GM08714 (cell line): ENCODE data around the gene PPP1CC.

ENCODE experiments used
- H3K4me3 ChIP-seq: fragments of 200-500 bp; sonication (Bioruptor generic); 2 replicates; pipeline ENCODE4 v1.5.1; 2014; ENCODE audit warnings: mild to moderate bottlenecking, low read length, inconsistent platforms
- ZNF274 ChIP-seq: IDR thresholded peaks from 2 replicates; pipeline ENCODE4 v1.6.1; 2012; ENCODE audit warnings: mild to moderate bottlenecking, low read depth, low read length

The PPP1CC gene

DNA sequence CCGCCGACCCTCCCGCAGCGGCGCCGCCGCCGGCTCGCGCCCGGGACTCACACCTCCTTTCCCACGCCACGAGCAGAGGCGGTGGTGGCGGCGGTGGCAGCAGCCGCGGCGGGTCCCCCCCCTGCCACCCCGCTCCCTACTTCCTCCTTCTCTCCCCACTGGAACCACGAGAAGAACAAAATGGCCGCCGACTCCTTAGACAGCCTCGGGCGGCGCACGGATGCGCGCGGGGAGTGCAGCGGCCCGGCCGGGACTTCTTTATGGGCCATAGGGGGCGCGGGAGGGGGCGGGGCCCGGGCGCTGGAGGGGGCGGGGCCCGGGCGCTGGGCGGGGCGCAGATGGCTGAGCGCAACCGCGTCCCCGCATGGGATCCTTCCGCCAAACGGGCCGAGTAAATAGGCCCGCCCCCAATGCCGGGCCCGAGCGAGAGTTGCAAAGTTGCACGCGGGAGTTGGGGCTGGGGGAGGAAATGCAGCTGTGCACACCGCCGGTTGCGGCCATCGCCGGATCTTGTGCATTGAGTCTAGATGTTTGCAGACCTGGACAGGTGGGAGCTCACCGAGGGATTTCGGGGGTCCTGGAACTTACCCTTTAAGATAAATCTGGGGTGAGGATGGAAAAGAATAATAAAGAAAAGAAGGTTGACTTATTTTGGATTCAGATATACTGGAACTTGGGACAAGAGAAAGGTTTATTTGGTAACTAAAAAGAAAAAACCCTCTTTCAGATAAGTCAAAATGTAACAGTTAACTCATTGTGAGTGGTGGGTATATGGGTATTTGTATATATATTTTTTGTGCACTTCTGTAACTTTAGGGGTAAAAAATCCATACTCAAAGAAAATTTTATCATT lies at the start of gene PPP1CC:
PPP1CC (minus strand) TSS at position 174 of the 853 bp plus-strand sequence. CDS start 184 bp downstream, outside the sequence.
- TF ChIP-seq ZNF274, result no peak
- H3K4me3 ChIP-seq, result peak within 1 kb of the TSS; percentile 93

DNA sequence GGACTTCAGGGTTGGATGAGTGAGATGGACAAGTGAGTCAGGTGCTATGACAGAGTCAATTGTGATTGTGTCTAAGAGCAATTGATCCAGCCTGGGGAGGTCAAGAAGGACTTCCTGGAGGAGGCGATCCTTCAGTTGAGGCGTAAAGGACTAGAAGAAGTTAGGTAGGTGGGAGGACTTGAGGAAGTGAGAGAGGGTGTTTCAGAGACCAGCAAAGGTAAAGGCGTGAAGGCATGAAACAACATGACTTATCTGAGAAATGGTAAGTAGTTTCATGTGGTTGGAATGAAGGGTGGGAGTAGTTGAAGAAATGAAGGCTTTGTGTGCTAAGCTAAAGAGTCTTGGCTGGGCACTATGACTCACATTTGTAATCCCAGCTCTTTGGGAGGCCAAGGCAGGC lies 48.9 kb upstream of the PPP1CC start:
- H3K4me3 ChIP-seq, result no peak overlapping the region
- TF ChIP-seq ZNF274, result no peak

DNA sequence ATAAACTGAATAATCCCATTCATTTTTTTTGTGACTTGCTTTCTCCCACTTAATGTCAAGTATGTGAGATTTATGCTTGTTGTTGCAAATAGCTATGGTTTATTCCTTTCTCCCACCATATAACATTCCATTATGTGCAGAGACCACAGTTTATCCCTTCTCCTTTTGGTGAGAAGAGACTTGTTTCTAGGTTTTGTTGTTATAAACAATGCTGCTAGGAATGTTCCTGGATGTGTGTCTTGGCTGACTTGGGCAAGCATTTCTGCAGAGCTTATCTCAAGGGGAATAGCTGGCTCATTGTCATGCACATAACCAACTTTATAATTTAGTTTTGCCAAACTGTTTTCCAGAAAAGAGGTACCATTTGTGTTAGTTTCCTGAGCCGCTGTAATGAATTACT lies 47.6 kb upstream of the PPP1CC start:
- H3K4me3 ChIP-seq, result no peak overlapping the region
- no peak for TF ChIP-seq ZNF274

DNA sequence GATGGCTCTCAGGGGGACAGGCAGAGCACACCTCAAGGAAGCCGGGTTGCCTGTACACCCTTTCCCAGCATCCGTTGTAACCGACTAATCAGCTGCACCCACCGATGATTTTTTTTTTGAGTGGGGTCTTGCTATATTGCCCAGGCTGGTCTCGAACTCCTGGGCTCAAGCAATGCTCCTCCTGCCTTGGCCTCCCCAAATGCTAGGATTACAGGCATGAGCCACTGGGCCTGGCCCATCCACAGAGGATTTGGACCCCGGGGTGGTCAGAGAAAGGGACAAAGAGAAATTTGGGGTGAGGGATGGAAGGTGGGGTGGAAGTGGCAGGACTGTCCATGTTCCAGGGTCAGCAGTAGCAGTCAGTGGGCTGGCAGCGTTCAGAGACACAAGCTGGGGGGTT lies 43.3 kb upstream of the PPP1CC start:
- TF ChIP-seq ZNF274, result no peak
- no peak overlapping the region for H3K4me3 ChIP-seq

DNA sequence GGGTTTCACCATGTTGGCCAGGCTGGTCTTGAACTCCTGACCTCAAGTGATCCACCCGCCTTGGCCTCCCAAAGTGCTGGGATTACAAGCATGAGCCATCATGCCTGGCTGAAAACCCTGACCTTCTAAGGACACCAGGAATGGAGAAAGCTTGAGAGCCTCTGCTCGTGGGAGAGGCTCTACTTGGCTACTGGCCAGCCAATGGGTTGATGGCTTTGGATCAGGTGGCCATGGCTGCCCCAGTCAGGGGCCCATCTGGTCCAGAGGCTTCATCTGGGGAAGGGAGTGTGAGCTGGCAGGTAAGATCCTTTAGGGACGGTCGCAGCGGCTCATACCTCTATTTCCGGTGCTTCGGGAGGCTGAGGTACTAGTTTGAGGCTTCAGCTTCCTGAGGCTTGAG lies 42.5 kb upstream of the PPP1CC start:
- H3K4me3 ChIP-seq, result no peak overlapping the region
- TF ChIP-seq ZNF274, result no peak

DNA sequence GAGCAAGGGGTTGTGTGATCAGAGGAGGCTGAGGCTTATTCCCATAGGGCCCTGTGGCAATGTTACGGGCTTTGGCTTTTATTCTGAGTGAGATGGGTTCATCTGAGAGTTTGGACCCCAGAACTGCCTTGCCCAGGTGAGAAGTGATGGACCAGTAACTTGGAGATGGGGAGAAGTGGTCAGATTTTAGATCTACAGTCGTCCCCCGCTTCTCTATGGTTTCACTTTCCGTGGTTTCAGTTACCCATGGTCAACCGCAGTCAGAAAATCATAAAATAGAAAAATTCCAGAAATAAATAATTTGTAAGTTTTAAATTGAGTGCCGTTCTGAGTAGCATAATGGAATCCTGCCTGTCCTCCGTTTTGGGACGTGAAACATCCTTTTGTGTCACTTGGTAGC lies 40.2 kb upstream of the PPP1CC start:
- H3K4me3 ChIP-seq, result no peak overlapping the region
- TF ChIP-seq ZNF274, result no peak

DNA sequence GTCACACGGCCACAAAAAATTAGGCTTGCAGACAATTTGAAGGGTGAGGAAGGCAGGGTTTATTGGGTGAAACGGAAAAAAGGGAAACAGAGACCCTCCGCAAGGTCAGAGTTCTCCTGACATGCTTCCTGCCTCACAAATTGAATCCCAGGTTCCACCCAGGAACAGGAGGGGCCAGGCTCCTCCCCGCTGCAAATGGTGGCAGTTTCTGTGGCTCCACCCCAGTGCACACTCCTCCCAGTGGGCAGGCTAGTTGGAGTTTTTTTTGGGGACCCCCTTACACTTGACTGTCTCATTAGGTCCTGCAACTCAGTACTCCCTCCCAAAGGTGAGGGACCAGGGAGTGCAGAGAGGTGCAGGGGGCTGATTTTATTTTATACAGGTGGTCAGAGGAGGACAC lies 39.4 kb upstream of the PPP1CC start:
- no peak overlapping the region for H3K4me3 ChIP-seq
- no peak for TF ChIP-seq ZNF274

DNA sequence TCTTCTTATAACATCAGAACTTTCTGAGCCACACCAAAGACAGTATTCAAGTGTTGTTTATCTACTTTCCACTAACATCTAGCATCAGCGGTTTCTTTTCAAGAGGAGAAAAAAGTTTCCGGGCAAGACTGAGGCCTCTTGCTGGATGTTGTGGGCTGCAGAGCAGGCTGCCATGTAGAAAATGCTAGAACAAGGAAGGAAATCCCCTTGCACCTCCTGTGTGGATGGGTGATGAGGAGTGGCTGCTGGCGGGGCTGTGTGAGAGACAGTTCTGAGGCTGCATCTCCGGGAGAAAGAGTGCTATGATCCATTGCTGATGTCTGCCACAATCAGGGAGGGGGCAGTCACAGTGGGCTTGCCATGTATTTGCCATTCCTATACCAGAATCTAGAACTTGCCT lies 37.8 kb upstream of the PPP1CC start:
- no peak for TF ChIP-seq ZNF274

DNA sequence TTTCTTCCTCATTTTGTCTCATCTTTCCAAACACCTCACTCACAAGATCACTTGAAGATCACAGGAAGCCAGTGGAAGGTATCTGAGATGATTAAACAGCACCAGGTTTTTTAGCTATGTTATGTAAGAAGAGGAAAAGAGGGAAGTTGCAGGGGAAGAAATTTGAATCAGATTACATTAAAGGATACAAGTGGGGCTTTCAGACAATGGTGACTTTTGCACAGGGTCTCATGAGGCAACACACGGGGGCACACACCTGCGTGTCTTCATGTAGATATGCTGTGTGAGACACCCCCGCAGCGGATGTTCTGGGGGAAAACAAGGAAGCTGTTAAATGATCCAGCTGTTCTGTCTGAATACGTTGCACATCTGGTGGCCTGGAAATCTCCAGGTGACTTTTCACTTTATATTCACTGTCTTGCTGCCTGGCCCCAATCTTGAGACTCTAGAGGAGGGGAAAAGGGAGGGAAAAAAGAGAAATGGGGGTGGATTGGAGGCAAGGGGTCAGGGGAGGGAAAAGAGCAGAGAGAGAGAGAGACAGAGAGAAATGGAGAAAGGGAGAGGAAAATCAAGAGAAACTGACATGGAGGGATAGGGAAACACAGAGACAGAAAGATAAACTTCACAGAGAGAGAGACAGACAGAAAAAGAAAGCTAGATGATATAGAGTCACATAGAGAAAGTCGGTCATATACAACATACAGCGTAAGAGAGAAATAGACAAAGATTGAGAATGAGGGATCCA lies 36.3 kb upstream of the PPP1CC start:
- no peak overlapping the region for H3K4me3 ChIP-seq
- no peak for TF ChIP-seq ZNF274

More for the DNA sequence above, 37.8 kb upstream of the PPP1CC start:
- no peak overlapping the region for H3K4me3 ChIP-seq

DNA sequence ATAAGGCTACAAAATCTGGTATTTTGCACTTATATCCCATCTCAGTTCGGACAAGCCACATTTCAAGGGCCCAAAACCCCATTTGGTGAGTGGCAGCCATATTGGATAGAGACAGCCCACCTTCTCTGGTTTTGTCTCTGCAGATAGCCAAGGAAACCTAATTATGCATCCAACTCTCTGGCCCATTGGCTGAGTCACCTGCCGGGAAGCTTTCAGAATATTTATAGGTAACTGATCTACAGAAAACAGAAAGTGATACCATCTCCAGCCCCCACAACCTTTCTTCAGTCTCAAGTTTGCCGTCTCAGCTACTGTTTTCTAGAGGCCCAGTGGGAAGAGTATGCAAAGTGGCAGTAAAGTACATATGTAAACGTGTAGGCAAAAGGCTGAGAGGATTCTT lies 33.7 kb upstream of the PPP1CC start:
- no peak for TF ChIP-seq ZNF274
- no peak overlapping the region for H3K4me3 ChIP-seq

DNA sequence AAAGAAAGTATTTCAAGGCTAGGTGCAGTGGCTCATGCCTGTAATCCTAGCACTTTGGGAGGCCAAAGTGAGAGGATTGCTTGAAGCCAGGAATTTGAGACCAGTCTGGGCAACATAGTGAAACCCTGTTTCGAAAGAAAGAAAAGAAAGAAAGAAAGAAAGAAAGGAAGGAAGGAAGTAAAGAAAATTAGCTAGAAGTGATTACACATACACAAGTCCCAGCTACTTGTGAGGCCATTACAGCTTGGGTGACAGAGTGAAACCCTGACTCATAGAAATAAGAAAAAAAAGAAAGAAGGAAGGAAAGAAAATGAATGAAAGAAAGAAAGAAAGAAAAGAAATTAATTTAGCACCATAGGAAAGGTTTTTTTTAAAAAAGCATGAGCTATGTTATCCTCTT lies 33.3 kb upstream of the PPP1CC start:
- H3K4me3 ChIP-seq, result no peak overlapping the region
- no peak for TF ChIP-seq ZNF274

DNA sequence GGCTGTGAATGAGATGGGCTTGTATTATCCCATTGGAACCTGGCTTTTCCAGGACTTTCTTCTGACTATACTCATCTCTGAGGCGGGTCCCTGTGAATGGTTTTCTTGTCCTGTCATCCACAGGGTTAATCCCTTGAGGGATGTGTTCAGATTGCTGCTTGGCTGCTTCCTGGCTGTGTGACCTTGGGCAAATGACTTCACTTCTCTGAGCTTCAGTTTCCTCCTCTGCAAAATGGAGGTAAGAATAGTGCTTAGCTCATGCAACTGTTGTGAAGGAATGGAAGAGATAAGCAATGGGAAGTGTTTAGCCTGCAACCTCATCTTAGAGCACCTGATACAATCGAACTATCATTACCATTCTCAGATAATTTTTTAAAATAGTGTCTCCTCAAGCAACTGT lies 32.1 kb upstream of the PPP1CC start:
- TF ChIP-seq ZNF274, result no peak
- H3K4me3 ChIP-seq, result no peak overlapping the region

DNA sequence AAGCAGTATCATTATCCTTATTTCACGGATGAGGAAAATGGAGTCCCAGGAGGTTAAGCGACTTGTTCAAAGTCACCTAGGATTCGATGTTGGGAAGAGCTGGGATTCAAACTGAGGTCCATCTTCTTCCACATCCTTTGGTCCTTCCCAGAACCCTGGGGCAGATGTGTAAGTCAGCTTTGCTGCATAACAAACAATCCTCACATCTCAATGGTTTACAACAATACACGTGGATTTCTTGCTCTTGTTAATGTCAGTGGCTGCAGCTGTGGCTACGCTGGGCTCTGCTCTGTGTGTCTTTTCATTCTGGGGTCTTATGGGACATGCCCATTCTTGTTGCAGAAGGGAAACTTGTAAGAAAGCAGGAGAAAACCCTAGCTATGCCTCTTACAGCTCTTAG lies 26.3 kb upstream of the PPP1CC start:
- H3K4me3 ChIP-seq, result no peak overlapping the region
- TF ChIP-seq ZNF274, result no peak

DNA sequence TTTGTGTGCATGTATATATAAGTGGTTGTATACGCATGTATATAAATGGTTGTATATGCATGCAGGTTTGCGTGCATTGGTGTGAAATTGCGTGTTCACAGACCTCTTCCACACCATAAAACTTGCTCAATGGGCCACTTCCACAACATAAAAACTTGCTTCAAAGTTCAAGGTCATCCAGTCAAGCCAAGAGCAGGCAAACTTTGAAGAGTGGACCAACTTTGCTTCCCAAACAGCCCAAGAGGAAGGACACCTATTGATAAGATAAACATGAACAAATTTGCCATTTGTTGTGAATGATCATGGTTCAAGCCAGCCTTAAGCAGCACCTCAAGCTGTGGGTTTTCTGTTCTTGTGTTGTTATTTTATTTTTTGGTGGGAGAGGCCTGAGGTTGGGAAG lies 25.2 kb upstream of the PPP1CC start:
- no peak overlapping the region for H3K4me3 ChIP-seq
- TF ChIP-seq ZNF274, result no peak
